CD4-positive, alpha-beta memory T cell (primary cell): Measurements from ENCODE around the gene SH3PXD2B. TPM values are rescaled to one million over a fixed set of nuclear protein-coding genes. Genes with fewer than 3 reads are reported as not detected.

ENCODE experiments used
- CTCF ChIA-PET: fragments of 350-600 bp; sonication (Branson Sonifier 250); formaldehyde crosslinking; loops from one replicate; lab custom pipeline; 2021; ENCODE audit warnings: inconsistent platforms; ENCODE audit not compliant: partially characterized antibody; lab: Charles Lee
- POLR2A ChIA-PET: fragments of 350-600 bp; sonication (Branson Sonifier 250); formaldehyde crosslinking; loops from one replicate; lab custom pipeline; 2021; ENCODE audit not compliant: partially characterized antibody; lab: Charles Lee
- DNase-seq, 5 donors: peaks; one replicate each; pipeline versions ENCODE4 v3.0.0 to v3.0.0-alpha.2; 2020 to 2022; ENCODE audit warnings: mixed read lengths in 1 of 5
- H3K27ac ChIP-seq: one replicate; pipeline ENCODE4 v1.7.0; 2013; ENCODE audit warnings: low read depth, low read length
- H3K27me3 ChIP-seq: 2 replicates; pipeline ENCODE4 v1.7.0; 2013; ENCODE audit warnings: mild to moderate bottlenecking, low read length, moderate library complexity; ENCODE audit not compliant: insufficient read depth
- H3K36me3 ChIP-seq: 2 replicates; pipeline ENCODE4 v1.7.0; 2013; ENCODE audit warnings: mild to moderate bottlenecking, low read length, moderate library complexity; ENCODE audit not compliant: insufficient read depth
- H3K4me1 ChIP-seq: 2 replicates; pipeline ENCODE4 v1.7.0; 2013; ENCODE audit warnings: mild to moderate bottlenecking, low read length, moderate library complexity; ENCODE audit not compliant: insufficient read depth
- H3K4me3 ChIP-seq, 2 donors: one replicate each; pipeline ENCODE4 v1.7.0; 2013; ENCODE audit warnings: low read length in 2 of 2, mild to moderate bottlenecking in 1 of 2
- H3K9me3 ChIP-seq, 2 donors: one replicate each; pipeline ENCODE4 v1.7.0; 2013; ENCODE audit warnings: low read length in 2 of 2, control low read depth in 1 of 2; ENCODE audit not compliant: control insufficient read depth in 1 of 2
- H3K27ac Mint-ChIP-seq, 7 donors: one replicate each; pipeline ENCODE4 v1.8.0; 2020 to 2021; ENCODE audit warnings: mixed read lengths in 7 of 7, mild to moderate bottlenecking in 6 of 7, inconsistent platforms in 3 of 7, moderate library complexity in 3 of 7
- H3K27me3 Mint-ChIP-seq, 2 donors: one replicate each; pipeline ENCODE4 v1.8.0; 2020 to 2021; ENCODE audit warnings: mixed read lengths in 2 of 2
- H3K36me3 Mint-ChIP-seq, 2 donors: one replicate each; pipeline ENCODE4 v1.8.0; 2020 to 2021; ENCODE audit warnings: mixed read lengths in 2 of 2, inconsistent platforms in 1 of 2, mild to moderate bottlenecking in 1 of 2
- H3K4me1 Mint-ChIP-seq, 4 donors: one replicate each; pipeline ENCODE4 v1.8.0; 2020 to 2021; ENCODE audit warnings: mixed read lengths in 4 of 4, mild to moderate bottlenecking in 1 of 4
- H3K4me3 Mint-ChIP-seq, 8 donors: one replicate each; pipeline ENCODE4 v1.8.0; 2020 to 2021; ENCODE audit warnings: mixed read lengths in 8 of 8, mild to moderate bottlenecking in 7 of 8, moderate library complexity in 6 of 8, inconsistent platforms in 3 of 8
- H3K9me3 Mint-ChIP-seq, 8 donors: one replicate each; pipeline ENCODE4 v1.8.0; 2020 to 2021; ENCODE audit warnings: mixed read lengths in 8 of 8, mild to moderate bottlenecking in 5 of 8, inconsistent platforms in 3 of 8, moderate library complexity in 1 of 8
- intact Hi-C: fragments of 100-400 bp; cut with micrococcal nuclease; formaldehyde crosslinking; loops from one replicate; pipeline ENCODE4 v1.15.1; 2023
- polyA plus RNA-seq, 2 donors: library from polyadenylated mRNA; unstranded; fragments of 300-500 nt; fragmentation: Illumina TruSeq; gene quantifications; one replicate each; pipeline ENCODE4 v1.2.3, GENCODE V29; 2021
- total RNA-seq, 2 experiments: library from RNA; stranded (reverse); gene quantifications; one replicate each; pipeline ENCODE4 v1.2.3, GENCODE V29; 2021

Gene SH3PXD2B
- total and polyA plus RNA-seq, 4 experiments from 2014 or later = 0.19 to 0.38 TPM; not detected in 2

GRCh38 chr5:172428224-172429166 lies 25.8 kb downstream of the SH3PXD2B start:
- ChIA-PET POLR2A (no interaction called here), CTCF (no interaction called here)
- Histone ChIP-seq H3K4me1 (no peaks in the 10 kb centered on the region), H3K27ac (no peak overlapping the region), H3K9me3 (no peaks in the 10 kb centered on the region), H3K27me3 (no peaks in the 10 kb centered on the region), H3K36me3 (no peaks in the 10 kb centered on the region), H3K4me3 (no peak overlapping the region)
- H3K4me3 Mint-ChIP-seq = no peak overlapping the region
- peak overlapping the region in 1 of 7 donors; percentile 9 for H3K27ac Mint-ChIP-seq
- no peaks in the 10 kb centered on the region for H3K9me3 Mint-ChIP-seq
- intact Hi-C loops = no loop called here
- DNase-seq = no peak
- H3K36me3 Mint-ChIP-seq = no peaks in the 10 kb centered on the region
- H3K4me1 Mint-ChIP-seq = peaks cover 0 to 2% (median 0%) of the 10 kb centered on the region in 4 donors
- H3K27me3 Mint-ChIP-seq = peaks cover 5 to 8% of the 10 kb centered on the region in 2 donors

- H3K4me1 ChIP-seq = no peaks in the 10 kb centered on the region
- DNase-seq = no peak
- Mint-ChIP-seq H3K27me3 (peaks cover 5 to 8% of the 10 kb centered on the region in 2 donors), H3K9me3 (no peaks in the 10 kb centered on the region), H3K36me3 (no peaks in the 10 kb centered on the region), H3K4me3 (no peak overlapping the region), H3K27ac (no peak overlapping the region), H3K4me1 (peaks cover 0 to 2% (median 0%) of the 10 kb centered on the region in 4 donors)
- intact Hi-C loops = no loop called here
- H3K36me3 ChIP-seq = no peaks in the 10 kb centered on the region
- CTCF ChIA-PET = no interaction called here
- no peak overlapping the region for H3K4me3 ChIP-seq
- no peaks in the 10 kb centered on the region for H3K27me3 ChIP-seq
- H3K9me3 ChIP-seq = no peaks in the 10 kb centered on the region
- POLR2A ChIA-PET = no interaction called here
- no peak overlapping the region for H3K27ac ChIP-seq
These were observed 27.1 kb downstream of the SH3PXD2B start for GRCh38 chr5:172427202-172427601.

- H3K36me3 Mint-ChIP-seq = no peaks in the 10 kb centered on the region
- peaks cover 0 to 2% (median 0%) of the 10 kb centered on the region in 4 donors for H3K4me1 Mint-ChIP-seq
- POLR2A ChIA-PET = no interaction called here
These were observed 28.2 kb downstream of the SH3PXD2B start for GRCh38 chr5:172426086-172426485.

GRCh38 chr5:172425402-172425801 lies 28.9 kb downstream of the SH3PXD2B start:
- no peak overlapping the region for H3K27ac Mint-ChIP-seq
- no peaks in the 10 kb centered on the region for H3K36me3 ChIP-seq
- peaks cover 0 to 2% (median under 1%) of the 10 kb centered on the region in 4 donors for H3K4me1 Mint-ChIP-seq
- intact Hi-C loops = no loop called here
- H3K4me1 ChIP-seq = no peaks in the 10 kb centered on the region
- H3K36me3 Mint-ChIP-seq = no peaks in the 10 kb centered on the region
- no peak overlapping the region for H3K4me3 ChIP-seq
- H3K4me3 Mint-ChIP-seq = no peak overlapping the region
- ChIA-PET CTCF (interaction anchor here (0.9 to 1.2 kb wide), 3 partner anchors 25 to 36 kb away, joined by 3 read pairs; no protein-coding TSS in a partner anchor), POLR2A (no interaction called here)
- DNase-seq = no peak
- H3K27ac ChIP-seq = no peak overlapping the region
- H3K27me3 Mint-ChIP-seq = peaks cover 5 to 8% of the 10 kb centered on the region in 2 donors
- no peaks in the 10 kb centered on the region for H3K27me3 ChIP-seq
- H3K9me3 ChIP-seq = no peaks in the 10 kb centered on the region
- no peaks in the 10 kb centered on the region for H3K9me3 Mint-ChIP-seq

More at GRCh38 chr5:172426086-172426485, 28.2 kb downstream of the SH3PXD2B start:
- no peak overlapping the region for H3K4me3 Mint-ChIP-seq
- H3K9me3 Mint-ChIP-seq = no peaks in the 10 kb centered on the region
- peaks cover 5 to 8% of the 10 kb centered on the region in 2 donors for H3K27me3 Mint-ChIP-seq
- H3K36me3 ChIP-seq = no peaks in the 10 kb centered on the region
- no peak overlapping the region for H3K4me3 ChIP-seq
- H3K4me1 ChIP-seq = no peaks in the 10 kb centered on the region
- DNase-seq = no peak
- no peak overlapping the region for H3K27ac ChIP-seq
- CTCF ChIA-PET = interaction anchor here (0.9 to 1.0 kb wide), 2 partner anchors 25 to 35 kb away, joined by 3 read pairs; no protein-coding TSS in a partner anchor
- intact Hi-C loops = no loop called here
- H3K27me3 ChIP-seq = no peaks in the 10 kb centered on the region
- no peak overlapping the region for H3K27ac Mint-ChIP-seq
- no peaks in the 10 kb centered on the region for H3K9me3 ChIP-seq

GRCh38 chr5:172424808-172425207 lies 29.5 kb downstream of the SH3PXD2B start:
- H3K4me3 ChIP-seq = no peak overlapping the region
- H3K9me3 ChIP-seq = no peaks in the 10 kb centered on the region
- H3K27me3 ChIP-seq = no peaks in the 10 kb centered on the region
- Mint-ChIP-seq H3K4me3 (no peak overlapping the region), H3K9me3 (no peaks in the 10 kb centered on the region), H3K36me3 (no peaks in the 10 kb centered on the region), H3K4me1 (peaks cover 0 to 5% (median under 1%) of the 10 kb centered on the region in 4 donors), H3K27ac (no peak overlapping the region), H3K27me3 (peaks cover 5 to 8% of the 10 kb centered on the region in 2 donors)
- DNase-seq = no peak
- ChIA-PET POLR2A (no interaction called here), CTCF (interaction anchor here (1.2 kb wide), 1 partner anchor 26 kb away, joined by 3 read pairs; no protein-coding TSS in a partner anchor)
- no peaks in the 10 kb centered on the region for H3K36me3 ChIP-seq
- no peaks in the 10 kb centered on the region for H3K4me1 ChIP-seq
- H3K27ac ChIP-seq = no peak overlapping the region
- intact Hi-C loops = no loop called here

- Mint-ChIP-seq H3K9me3 (no peaks in the 10 kb centered on the region), H3K27me3 (peaks cover 5 to 8% of the 10 kb centered on the region in 2 donors), H3K4me1 (peaks cover 0 to 5% (median under 1%) of the 10 kb centered on the region in 4 donors), H3K27ac (no peak overlapping the region), H3K4me3 (no peak overlapping the region), H3K36me3 (no peaks in the 10 kb centered on the region)
- no peak overlapping the region for H3K27ac ChIP-seq
- intact Hi-C loops = no loop called here
- H3K27me3 ChIP-seq = no peaks in the 10 kb centered on the region
- H3K9me3 ChIP-seq = no peaks in the 10 kb centered on the region
- H3K4me3 ChIP-seq = no peak overlapping the region
- ChIA-PET POLR2A (no interaction called here), CTCF (interaction anchor here (1.2 kb wide), 1 partner anchor 26 kb away, joined by 3 read pairs; no protein-coding TSS in a partner anchor)
- no peaks in the 10 kb centered on the region for H3K36me3 ChIP-seq
- H3K4me1 ChIP-seq = no peaks in the 10 kb centered on the region
- no peak for DNase-seq
These were observed 30.2 kb downstream of the SH3PXD2B start for GRCh38 chr5:172424111-172424490.

GRCh38 chr5:172423379-172424110 lies 30.8 kb downstream of the SH3PXD2B start:
- Mint-ChIP-seq H3K27ac (no peak overlapping the region), H3K9me3 (no peaks in the 10 kb centered on the region), H3K36me3 (no peaks in the 10 kb centered on the region), H3K4me1 (peaks cover 0 to 5% (median under 1%) of the 10 kb centered on the region in 4 donors), H3K4me3 (no peak overlapping the region), H3K27me3 (peaks cover 5 to 6% of the 10 kb centered on the region in 2 donors)
- no peak overlapping the region for H3K27ac ChIP-seq
- no peaks in the 10 kb centered on the region for H3K27me3 ChIP-seq
- no peak for DNase-seq
- ChIA-PET POLR2A (no interaction called here), CTCF (no interaction called here)
- no peak overlapping the region for H3K4me3 ChIP-seq
- H3K36me3 ChIP-seq = no peaks in the 10 kb centered on the region
- H3K4me1 ChIP-seq = no peaks in the 10 kb centered on the region
- intact Hi-C loops = no loop called here
- no peaks in the 10 kb centered on the region for H3K9me3 ChIP-seq
